Right ventricle myocardium inferior (tissue), 1 donor: Measurements from ENCODE around the gene SMIM14. TPM values are rescaled to one million over a fixed set of nuclear protein-coding genes. Genes with fewer than 3 reads are reported as not detected.
A peak's percentile ranks its signal among the peaks of the same experiment; 100 is the strongest.
"Not testable (repeated sequence)": the region's sequence is repeated elsewhere in the genome, so short reads cannot be mapped to it uniquely, and the experiment has no call there.

Experiments used
- ATAC-seq: fragments of 200-7000 bp; cut with Tn5 transposase; one replicate; pipeline ENCODE4 v1.9.1; 2020; ENCODE audit warnings: mild to moderate bottlenecking, moderate library complexity
- DNase-seq: peaks from one replicate; pipeline ENCODE4 v3.0.0; 2021; ENCODE audit errors: missing footprints
- intact Hi-C: fragments of 100-400 bp; cut with DNase I; formaldehyde crosslinking; loops from one replicate; pipeline ENCODE4 v1.11.0; 2022
- total RNA-seq: library from RNA; stranded (reverse); fragmentation: NEBNext Ultra II Directional; extraction: Animal tissue kit (Norgen Biotek cat#: 25700); gene quantifications from one replicate; pipeline ENCODE4 v1.2.1, GENCODE V29; 2021
- donor health status: DM: no; HTN: yes; CAD: no; lungs with severe emphysema.

The SMIM14 gene
- total RNA-seq, 1 donor from 2014 or later = 11.0 TPM

- intact Hi-C loops = no loop called here
- no peak for ATAC-seq
- no peak for DNase-seq
Measured at GRCh38 chr4:39548425-39549067, 90.1 kb downstream of the SMIM14 start.

- ATAC-seq (no peak), DNase-seq (no peak)
- intact Hi-C loops = no loop called here
Measured at GRCh38 chr4:39544580-39545315, 93.9 kb downstream of the SMIM14 start.

GRCh38 chr4:39544080-39544479 lies 94.6 kb downstream of the SMIM14 start:
- intact Hi-C loops, DNase-seq, ATAC-seq: not testable (repeated sequence)

GRCh38 chr4:39543034-39543433 lies 95.6 kb downstream of the SMIM14 start:
- intact Hi-C loops = no loop called here

GRCh38 chr4:39542611-39543012 lies 96.1 kb downstream of the SMIM14 start:
- ATAC-seq (no peak), DNase-seq (no peak)
- intact Hi-C loops = no loop called here

More at GRCh38 chr4:39543034-39543433, 95.6 kb downstream of the SMIM14 start:
- DNase-seq = no peak
- no peak for ATAC-seq

GRCh38 chr4:39541987-39542610 lies 96.6 kb downstream of the SMIM14 start:
- ATAC-seq = no peak
- intact Hi-C loops = no loop called here
- DNase-seq = no peak

- DNase-seq (no peak), ATAC-seq (no peak)
- intact Hi-C loops = no loop called here
Measured at GRCh38 chr4:39539089-39539611, 99.5 kb downstream of the SMIM14 start.

GRCh38 chr4:39533541-39533940 lies 105.1 kb downstream of the SMIM14 start:
- ATAC-seq (no peak), DNase-seq (no peak)
- intact Hi-C loops = no loop called here

- ATAC-seq, DNase-seq, intact Hi-C loops: not testable (repeated sequence)
Measured at GRCh38 chr4:39532237-39532636, 106.4 kb downstream of the SMIM14 start.

- DNase-seq (no peak), ATAC-seq (no peak)
- intact Hi-C loops = no loop called here
Measured at GRCh38 chr4:39530682-39531081, 108.0 kb downstream of the SMIM14 start.

- DNase-seq = no peak
- intact Hi-C loops = loop anchor here (5.0 kb wide), 2 partner anchors 72 to 168 kb away; partner anchors contain the start of genes LIAS, RPL9 and UBE2K
- no peak for ATAC-seq
Measured at GRCh38 chr4:39529534-39529933, 109.1 kb downstream of the SMIM14 start.

GRCh38 chr4:39528061-39528465 lies 110.6 kb downstream of the SMIM14 start:
- no peak for DNase-seq
- ATAC-seq = peak; percentile 54
- intact Hi-C loops = loop anchor here (5.0 kb wide), 2 partner anchors 71 to 169 kb away; partner anchors contain the start of genes LIAS, RPL9 and UBE2K

GRCh38 chr4:39527296-39528060 lies 111.2 kb downstream of the SMIM14 start, which contains the start of gene UGDH:
UGDH (minus strand) TSS chr4:39527439; CDS start chr4:39521512, 5,927 bp downstream.
- peak; percentile 98 for DNase-seq
- ATAC-seq = peak; percentile 99
- intact Hi-C loops = loop anchor here (1.0 to 5.0 kb wide), 4 partner anchors 70 to 450 kb away; partner anchors contain the start of genes LIAS, PDS5A, RPL9 and SMIM14

- DNase-seq (no peak), ATAC-seq (no peak)
- intact Hi-C loops = loop anchor here (1.0 to 5.0 kb wide), 4 partner anchors 70 to 450 kb away; partner anchors contain the start of genes LIAS, PDS5A, RPL9 and SMIM14
Measured at GRCh38 chr4:39526765-39527295, 111.8 kb downstream of the SMIM14 start.

- DNase-seq = no peak
- intact Hi-C loops = loop anchor here (5.0 kb wide), 2 partner anchors 69 to 171 kb away; partner anchors contain the start of genes LIAS, RPL9 and UBE2K
- no peak for ATAC-seq
Measured at GRCh38 chr4:39525822-39526690, 112.6 kb downstream of the SMIM14 start.

- ATAC-seq (no peak), DNase-seq (no peak)
- intact Hi-C loops = no loop called here
Measured at GRCh38 chr4:39524161-39524957, 114.3 kb downstream of the SMIM14 start.
